Measurements from ENCODE around the gene FAM83F.
A peak's percentile ranks its signal among the peaks of the same experiment; 100 is the strongest.
"Not testable (repeated sequence)": the region's sequence is repeated elsewhere in the genome, so short reads cannot be mapped to it uniquely, and the experiment has no call there.

FAM83F gene

GRCh38 chr22:39994566-39995392 lies at the start of gene FAM83F:
FAM83F (plus strand) TSS chr22:39994954; CDS start chr22:39995043, 89 bp downstream.
- no peak for DNase-seq

GRCh38 chr22:39946126-39946502 lies 48.6 kb upstream of the FAM83F start:
- DNase-seq = no peak

- DNase-seq = no peak
These were observed 48.1 kb upstream of the FAM83F start for GRCh38 chr22:39946503-39947219.

DNA sequence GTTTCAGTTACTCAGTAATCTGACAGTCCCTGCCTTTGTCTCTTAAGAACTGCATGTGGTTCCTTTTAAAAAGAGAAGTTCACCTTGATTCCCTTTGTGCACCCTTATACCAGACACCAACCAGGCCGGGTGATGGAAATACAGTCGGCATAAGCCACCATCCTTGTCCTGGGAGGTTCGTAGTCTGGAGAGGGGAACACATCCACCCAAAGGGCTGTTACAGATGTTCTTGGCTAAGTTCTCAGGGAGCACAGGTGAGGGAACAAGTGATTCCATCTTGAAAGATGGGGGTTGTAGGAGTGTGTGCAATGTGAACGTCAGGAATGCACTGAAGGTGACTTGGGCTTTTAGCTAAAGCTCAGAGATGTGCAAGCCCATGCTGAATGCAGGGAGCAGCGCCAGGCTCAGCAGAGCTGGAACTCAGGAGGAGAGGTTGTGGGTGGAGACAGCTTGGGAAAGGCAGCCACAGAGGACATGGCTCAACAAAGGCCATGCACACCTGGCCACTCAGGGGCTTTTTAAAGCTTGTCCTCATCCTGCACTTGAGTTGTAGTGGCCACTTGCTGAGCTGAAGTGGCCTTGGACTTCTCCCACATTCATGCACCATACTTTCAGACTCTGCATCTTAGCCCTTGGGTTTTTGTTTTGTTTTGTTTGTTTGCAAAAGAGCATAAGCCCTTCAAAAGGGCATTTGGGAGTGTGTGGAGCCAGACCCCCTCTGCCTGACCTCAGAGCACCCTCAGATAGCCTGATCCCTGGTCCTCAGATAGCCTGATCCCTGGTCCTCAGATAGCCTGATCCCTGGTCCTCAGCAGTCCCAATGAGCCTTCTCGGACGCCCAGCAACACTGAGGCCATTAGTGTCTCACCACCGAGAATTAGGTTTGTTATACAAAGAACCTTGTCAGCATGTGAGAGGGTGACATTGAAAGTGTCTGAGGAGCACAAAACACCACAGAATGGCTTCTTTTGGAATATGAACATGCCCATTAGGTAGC lies 47.2 kb upstream of the FAM83F start:
- no peak for DNase-seq

GRCh38 chr22:39949964-39950737 lies 44.6 kb upstream of the FAM83F start:
- no peak for DNase-seq

DNA sequence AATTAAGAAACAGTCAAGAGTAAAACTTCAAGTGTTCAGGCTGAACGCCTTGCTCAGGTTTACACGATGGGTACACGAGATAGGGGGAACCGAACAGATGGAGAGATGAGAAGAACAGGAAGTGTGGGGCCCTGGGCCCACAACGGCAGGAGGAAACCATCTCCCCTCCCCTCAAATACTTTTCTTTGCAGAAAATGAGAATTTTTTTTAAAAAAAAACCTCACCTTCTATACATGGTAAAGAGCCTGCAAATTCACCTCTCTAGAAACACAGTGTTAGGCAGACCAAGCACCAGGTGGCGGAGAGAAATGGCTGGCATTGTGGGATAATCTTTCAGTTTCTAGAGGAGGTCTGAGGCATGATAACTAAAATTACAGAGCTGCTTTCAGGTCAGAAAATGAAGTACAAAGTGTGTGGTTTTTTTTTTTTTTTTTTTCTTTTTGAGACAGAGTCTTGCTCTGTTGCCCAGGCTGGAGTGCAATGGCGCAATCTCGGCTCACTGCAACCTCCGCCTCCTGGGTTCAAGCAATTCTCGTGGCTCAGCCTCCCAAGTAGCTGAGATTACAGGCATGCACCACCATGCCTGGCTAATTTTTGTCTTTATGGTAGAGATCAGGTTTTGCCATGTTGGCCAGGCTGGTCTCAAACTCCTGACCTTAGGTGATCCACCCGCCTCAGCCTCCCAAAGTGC lies 43.0 kb upstream of the FAM83F start:
- DNase-seq = not testable (repeated sequence)

GRCh38 chr22:39952347-39952746 lies 42.4 kb upstream of the FAM83F start:
- no peak for DNase-seq

DNA sequence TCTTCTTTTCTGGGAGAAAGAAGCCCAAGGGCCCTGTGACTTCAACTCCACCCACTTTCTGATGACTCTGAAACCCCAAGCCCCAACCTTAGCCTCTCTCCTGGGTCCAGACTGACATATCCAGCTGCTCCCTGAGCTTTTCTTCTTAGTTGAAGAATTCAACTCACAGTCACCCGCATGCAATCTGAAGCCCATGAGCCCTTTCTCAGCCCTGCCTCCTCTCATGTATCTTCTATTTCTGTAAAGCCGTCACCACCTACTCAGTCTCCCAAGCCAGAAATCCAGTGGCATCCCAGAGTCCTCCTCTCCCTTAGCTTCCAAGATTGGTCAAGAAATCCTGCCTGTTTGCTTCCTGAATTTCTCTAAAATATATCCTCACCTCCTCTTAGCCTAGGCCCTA lies 41.7 kb upstream of the FAM83F start:
- no peak for DNase-seq

DNA sequence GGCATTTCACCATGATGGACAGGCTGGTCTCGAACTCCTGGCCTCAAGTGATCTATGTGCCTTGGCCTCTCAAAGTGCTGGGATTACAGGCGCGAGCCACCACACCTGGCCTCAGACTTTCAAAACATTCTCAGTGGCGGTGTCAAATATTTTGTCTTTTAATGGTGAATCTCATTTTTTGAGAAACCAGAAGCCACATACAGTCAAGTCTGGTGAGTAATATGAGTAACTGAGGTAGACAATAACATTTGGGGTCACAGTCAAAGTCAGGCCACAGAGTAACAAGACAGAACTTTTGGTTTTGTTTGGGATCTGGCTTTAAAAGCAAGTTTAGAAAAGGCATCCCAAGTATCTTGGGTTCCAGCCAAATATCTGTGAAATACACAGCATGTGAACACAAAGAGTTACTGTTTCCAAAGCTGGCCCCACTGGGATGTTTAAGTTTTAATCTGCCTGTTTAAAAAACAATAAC lies 40.1 kb upstream of the FAM83F start:
- DNase-seq = peak; percentile 29

DNA sequence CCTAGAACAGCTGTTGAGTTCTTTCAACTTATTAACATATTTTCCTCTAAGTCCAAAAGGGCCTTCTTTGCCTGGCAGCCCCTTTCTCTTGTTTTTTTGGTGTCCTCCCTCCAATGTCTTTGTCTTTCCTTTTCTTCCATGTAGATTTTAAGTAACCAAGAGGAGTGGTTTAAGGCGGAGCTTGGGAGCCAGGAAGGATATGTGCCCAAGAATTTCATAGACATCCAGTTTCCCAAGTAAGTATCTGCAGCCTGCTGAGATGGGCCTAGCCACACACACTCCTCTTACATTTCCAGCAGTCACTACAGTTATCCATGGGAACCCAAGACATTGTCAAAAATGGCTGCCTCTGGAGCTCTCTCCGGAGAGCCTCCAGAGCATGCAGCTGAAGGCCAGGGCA lies 39.1 kb upstream of the FAM83F start:
- DNase-seq = no peak

GRCh38 chr22:39956932-39957664 lies 37.7 kb upstream of the FAM83F start:
- DNase-seq = no peak

DNA sequence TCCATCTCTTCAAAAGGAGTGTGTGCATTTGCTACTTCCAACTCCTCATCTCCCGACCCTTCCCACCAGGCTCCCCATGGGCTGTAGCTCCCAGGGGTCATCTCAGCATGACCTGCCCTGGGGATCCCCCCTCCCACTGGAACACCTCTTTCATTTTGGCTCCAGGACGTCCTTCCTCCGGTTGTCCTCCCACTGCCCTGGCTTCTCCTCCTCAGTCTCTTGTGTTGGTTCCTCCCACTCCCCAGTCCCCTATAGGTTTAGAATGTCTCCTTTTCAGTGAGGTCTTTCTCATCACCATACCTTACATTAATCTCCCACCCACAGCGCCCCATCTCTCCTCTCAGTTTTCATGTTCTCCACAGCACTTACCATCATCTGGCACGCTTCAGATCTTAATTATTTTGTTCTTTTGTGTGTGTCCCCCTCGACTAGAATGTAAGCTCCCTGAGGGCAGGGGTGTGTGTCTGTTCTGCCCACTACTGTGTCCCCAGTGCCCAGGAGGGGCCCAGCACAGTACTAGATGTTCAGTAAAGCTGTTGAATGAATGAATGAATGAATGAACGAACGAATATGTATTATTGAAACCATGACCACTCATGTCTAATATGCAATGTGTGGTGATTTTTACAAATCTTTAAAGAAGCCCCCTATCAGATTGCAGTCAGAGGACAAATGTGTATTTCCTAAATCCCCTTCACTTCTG lies 36.6 kb upstream of the FAM83F start:
- no peak for DNase-seq

- DNase-seq = no peak
These were observed 35.7 kb upstream of the FAM83F start for GRCh38 chr22:39958949-39959639.

DNA sequence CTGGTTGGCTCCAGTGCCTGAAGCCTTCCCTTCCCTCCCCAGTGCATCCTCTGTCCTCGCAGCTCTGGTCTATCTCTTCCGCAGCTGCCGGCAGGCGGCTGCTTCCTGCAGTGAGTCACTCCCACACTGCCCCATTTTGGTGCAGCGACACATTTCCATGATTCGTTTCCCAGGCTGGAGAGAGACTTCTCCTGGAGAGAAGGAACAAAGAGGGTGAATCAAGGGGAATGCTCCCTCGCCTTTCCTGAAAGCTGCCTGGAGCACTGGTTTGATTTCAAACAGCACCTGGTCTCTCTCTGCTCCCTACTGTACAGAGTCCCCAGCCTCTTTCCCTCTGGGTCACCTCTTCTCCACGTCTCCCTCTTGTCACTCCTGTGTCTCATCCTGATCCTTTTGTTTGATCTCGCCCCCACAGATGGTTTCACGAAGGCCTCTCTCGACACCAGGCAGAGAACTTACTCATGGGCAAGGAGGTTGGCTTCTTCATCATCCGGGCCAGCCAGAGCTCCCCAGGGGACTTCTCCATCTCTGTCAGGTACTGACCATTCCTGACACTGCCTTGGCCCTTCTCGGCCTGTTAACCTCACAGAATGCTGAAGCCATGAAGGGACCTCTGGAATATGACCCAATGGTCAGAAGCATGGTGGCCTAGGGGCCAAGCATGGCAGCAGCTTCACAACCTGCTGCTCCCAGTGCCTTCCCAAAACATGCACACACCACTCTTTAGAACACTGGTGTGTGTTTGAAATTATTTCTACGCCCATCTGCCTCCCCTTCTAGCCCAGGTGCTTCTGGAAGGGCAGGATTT lies 34.9 kb upstream of the FAM83F start, which contains the start of gene TMA7B:
TMA7B (plus strand) TSS at position 758 of the 808 bp plus-strand sequence. CDS start 3,978 bp downstream, outside the sequence.
- peak; percentile 53 for DNase-seq

GRCh38 chr22:39960791-39961746 lies 33.7 kb upstream of the FAM83F start:
- peak; percentile 27 for DNase-seq

DNA sequence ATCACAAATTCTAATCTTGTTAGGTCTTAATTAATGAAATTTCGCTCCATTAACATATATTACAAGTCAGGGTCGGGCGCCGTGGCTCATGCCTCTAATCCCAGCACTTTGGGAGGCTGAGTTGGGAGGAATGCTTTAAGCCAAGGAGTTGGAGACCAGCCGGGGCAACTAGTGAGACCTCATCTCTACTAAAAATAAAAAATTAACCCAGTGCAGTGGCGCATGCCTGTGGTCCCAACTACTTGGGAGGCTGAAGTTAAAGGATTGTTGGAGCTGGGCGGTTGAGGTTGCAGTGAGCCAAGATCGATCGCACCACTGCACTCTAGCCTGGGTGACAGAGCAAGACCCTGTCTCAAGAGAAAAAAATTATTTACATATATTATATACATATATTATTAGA lies 32.7 kb upstream of the FAM83F start:
- no peak for DNase-seq

GRCh38 chr22:39965748-39966147 lies 29.0 kb upstream of the FAM83F start:
- DNase-seq = no peak
